ENCODE measurements around the gene NINL.

Gene NINL

GRCh38 chr20:25514747-25515340 is 70.5 kb downstream of the NINL start:
- Histone ChIP-seq H3K4me2 (ENCODE audit: low read length) (no peak overlapping the region), H4K20me1 (ENCODE audit: control insufficient read depth, insufficient read depth, low read depth, low read length) (no peaks in the 10 kb centered on the region), H3K79me2 (ENCODE audit: control insufficient read depth, low read length) (no peaks in the 10 kb centered on the region), H3F3A (ENCODE audit: control insufficient read depth, insufficient read depth) (no peaks in the 10 kb centered on the region), H3K4me1 (ENCODE audit: control insufficient read depth, low read length) (peaks cover 12% of the 10 kb centered on the region), H3K4me3 (ENCODE audit: low read length) (no peak overlapping the region), H3K27ac (ENCODE audit: low read depth, low read length) (no peak overlapping the region), H3K9me3 (ENCODE audit: control insufficient read depth, insufficient read depth, low read length) (peaks cover 34% of the 10 kb centered on the region), H3K36me3 (ENCODE audit: control insufficient read depth, low read length) (no peaks in the 10 kb centered on the region), H3K9me2 (replicated peaks; ENCODE audit: control insufficient read depth, low read length) (no peaks in the 10 kb centered on the region), H3K27me3 (ENCODE audit: control insufficient read depth, low read length) (no peaks in the 10 kb centered on the region)
- TF ChIP-seq EZH2phosphoT487 (IDR thresholded peaks at IDR 0.05; ENCODE audit: borderline replicate concordance, low read length): no peak
- TF ChIP-seq, protein P1, sequence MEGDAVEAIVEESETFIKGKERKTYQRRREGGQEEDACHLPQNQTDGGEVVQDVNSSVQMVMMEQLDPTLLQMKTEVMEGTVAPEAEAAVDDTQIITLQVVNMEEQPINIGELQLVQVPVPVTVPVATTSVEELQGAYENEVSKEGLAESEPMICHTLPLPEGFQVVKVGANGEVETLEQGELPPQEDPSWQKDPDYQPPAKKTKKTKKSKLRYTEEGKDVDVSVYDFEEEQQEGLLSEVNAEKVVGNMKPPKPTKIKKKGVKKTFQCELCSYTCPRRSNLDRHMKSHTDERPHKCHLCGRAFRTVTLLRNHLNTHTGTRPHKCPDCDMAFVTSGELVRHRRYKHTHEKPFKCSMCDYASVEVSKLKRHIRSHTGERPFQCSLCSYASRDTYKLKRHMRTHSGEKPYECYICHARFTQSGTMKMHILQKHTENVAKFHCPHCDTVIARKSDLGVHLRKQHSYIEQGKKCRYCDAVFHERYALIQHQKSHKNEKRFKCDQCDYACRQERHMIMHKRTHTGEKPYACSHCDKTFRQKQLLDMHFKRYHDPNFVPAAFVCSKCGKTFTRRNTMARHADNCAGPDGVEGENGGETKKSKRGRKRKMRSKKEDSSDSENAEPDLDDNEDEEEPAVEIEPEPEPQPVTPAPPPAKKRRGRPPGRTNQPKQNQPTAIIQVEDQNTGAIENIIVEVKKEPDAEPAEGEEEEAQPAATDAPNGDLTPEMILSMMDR (IDR thresholded peaks at IDR 0.05; ENCODE audit: low read depth, low read length, poor library complexity, severe bottlenecking): no peak

- H4K20me1 ChIP-seq (ENCODE audit: control insufficient read depth, insufficient read depth, low read depth, low read length): no peaks in the 10 kb centered on the region
- peaks cover 12% of the 10 kb centered on the region for H3K4me1 ChIP-seq (ENCODE audit: control insufficient read depth, low read length)
- no peaks in the 10 kb centered on the region for H3K9me2 ChIP-seq (replicated peaks; ENCODE audit: control insufficient read depth, low read length)
- H3K4me3 ChIP-seq (ENCODE audit: low read length): no peak overlapping the region
- TF ChIP-seq, protein P1 (IDR thresholded peaks at IDR 0.05; ENCODE audit: low read depth, low read length, poor library complexity, severe bottlenecking): no peak
- no peak for TF ChIP-seq EZH2phosphoT487 (IDR thresholded peaks at IDR 0.05; ENCODE audit: borderline replicate concordance, low read length)
- H3K36me3 ChIP-seq (ENCODE audit: control insufficient read depth, low read length): no peaks in the 10 kb centered on the region
- no peaks in the 10 kb centered on the region for H3K79me2 ChIP-seq (ENCODE audit: control insufficient read depth, low read length)
- H3K9me3 ChIP-seq (ENCODE audit: control insufficient read depth, insufficient read depth, low read length): peaks cover 34% of the 10 kb centered on the region
- no peaks in the 10 kb centered on the region for H3K27me3 ChIP-seq (ENCODE audit: control insufficient read depth, low read length)
- H3K4me2 ChIP-seq (ENCODE audit: low read length): no peak overlapping the region
- H3F3A ChIP-seq (ENCODE audit: control insufficient read depth, insufficient read depth): no peaks in the 10 kb centered on the region
- no peak overlapping the region for H3K27ac ChIP-seq (ENCODE audit: low read depth, low read length)
These were observed 71.1 kb downstream of the NINL start for GRCh38 chr20:25514195-25514594.

- H3K36me3 ChIP-seq (ENCODE audit: control insufficient read depth, low read length): no peaks in the 10 kb centered on the region
- H3K9me2 ChIP-seq (replicated peaks; ENCODE audit: control insufficient read depth, low read length): no peaks in the 10 kb centered on the region
- no peaks in the 10 kb centered on the region for H3K79me2 ChIP-seq (ENCODE audit: control insufficient read depth, low read length)
- H3K4me3 ChIP-seq (ENCODE audit: low read length): no peak overlapping the region
- H3K9me3 ChIP-seq (ENCODE audit: control insufficient read depth, insufficient read depth, low read length): peaks cover 34% of the 10 kb centered on the region
- no peak overlapping the region for H3K27ac ChIP-seq (ENCODE audit: low read depth, low read length)
- no peak for TF ChIP-seq EZH2phosphoT487 (IDR thresholded peaks at IDR 0.05; ENCODE audit: borderline replicate concordance, low read length)
- TF ChIP-seq, protein P1 (IDR thresholded peaks at IDR 0.05; ENCODE audit: low read depth, low read length, poor library complexity, severe bottlenecking): no peak
- no peaks in the 10 kb centered on the region for H3K27me3 ChIP-seq (ENCODE audit: control insufficient read depth, low read length)
- no peak overlapping the region for H3K4me2 ChIP-seq (ENCODE audit: low read length)
- no peaks in the 10 kb centered on the region for H4K20me1 ChIP-seq (ENCODE audit: control insufficient read depth, insufficient read depth, low read depth, low read length)
- H3K4me1 ChIP-seq (ENCODE audit: control insufficient read depth, low read length): no peaks in the 10 kb centered on the region
- H3F3A ChIP-seq (ENCODE audit: control insufficient read depth, insufficient read depth): no peaks in the 10 kb centered on the region
These were observed 72.6 kb downstream of the NINL start for GRCh38 chr20:25512709-25513108.

Data from DOHH2 (cell line).